ENCODE data around the gene CHPF2. TPM values are rescaled to one million over a fixed set of nuclear protein-coding genes. Genes with fewer than 3 reads are reported as not detected.

The CHPF2 gene
- total RNA-seq, 4 donors from 2014 or later: 11.1 to 16.1 (median 14.1) TPM

DNA sequence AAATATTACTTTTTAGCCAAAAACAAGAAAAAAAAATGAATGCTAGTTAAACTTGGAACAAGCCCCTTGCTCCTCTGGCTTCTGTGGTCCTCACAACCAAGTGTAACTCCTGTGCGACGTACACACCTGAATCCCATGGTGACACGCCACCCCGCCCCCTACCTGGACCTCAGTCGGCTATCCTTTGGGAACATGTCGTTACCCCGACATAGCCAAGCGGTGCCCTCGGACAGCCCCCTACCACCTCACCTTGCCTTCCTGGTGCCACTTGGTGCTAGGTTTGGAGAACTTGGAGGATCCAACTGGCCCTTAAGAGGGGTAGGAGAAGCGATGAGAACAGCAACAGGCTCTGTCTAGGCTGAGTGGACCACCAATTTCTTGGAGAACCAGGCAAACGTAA lies 28.2 kb downstream of the CHPF2 start:
- no peaks in the 10 kb centered on the region for H3K36me3 ChIP-seq
- ATAC-seq: no peak
- no peak overlapping the region for H3K27ac ChIP-seq
- no peak for TF ChIP-seq POLR2A (IDR thresholded peaks at IDR 0.05)
- TF ChIP-seq, protein P1, sequence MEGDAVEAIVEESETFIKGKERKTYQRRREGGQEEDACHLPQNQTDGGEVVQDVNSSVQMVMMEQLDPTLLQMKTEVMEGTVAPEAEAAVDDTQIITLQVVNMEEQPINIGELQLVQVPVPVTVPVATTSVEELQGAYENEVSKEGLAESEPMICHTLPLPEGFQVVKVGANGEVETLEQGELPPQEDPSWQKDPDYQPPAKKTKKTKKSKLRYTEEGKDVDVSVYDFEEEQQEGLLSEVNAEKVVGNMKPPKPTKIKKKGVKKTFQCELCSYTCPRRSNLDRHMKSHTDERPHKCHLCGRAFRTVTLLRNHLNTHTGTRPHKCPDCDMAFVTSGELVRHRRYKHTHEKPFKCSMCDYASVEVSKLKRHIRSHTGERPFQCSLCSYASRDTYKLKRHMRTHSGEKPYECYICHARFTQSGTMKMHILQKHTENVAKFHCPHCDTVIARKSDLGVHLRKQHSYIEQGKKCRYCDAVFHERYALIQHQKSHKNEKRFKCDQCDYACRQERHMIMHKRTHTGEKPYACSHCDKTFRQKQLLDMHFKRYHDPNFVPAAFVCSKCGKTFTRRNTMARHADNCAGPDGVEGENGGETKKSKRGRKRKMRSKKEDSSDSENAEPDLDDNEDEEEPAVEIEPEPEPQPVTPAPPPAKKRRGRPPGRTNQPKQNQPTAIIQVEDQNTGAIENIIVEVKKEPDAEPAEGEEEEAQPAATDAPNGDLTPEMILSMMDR (IDR thresholded peaks at IDR 0.05 in 4 of 5, conservative IDR thresholded peaks at IDR 0.05 in 1 of 5): no peak
- intact Hi-C loops (cut with DNase I; ENCODE audit: low total_unique reads): no loop called here
- no peaks in the 10 kb centered on the region for H3K9me3 ChIP-seq
- H3K27me3 ChIP-seq: peaks cover 0 to 37% (median 34%) of the 10 kb centered on the region in 3 donors
- peaks cover 0 to 4% of the 10 kb centered on the region in 2 donors for H3K4me1 ChIP-seq
- in situ Hi-C loops (cut with MboI; ENCODE audit: low sequenced_read_pairs in 4 of 4): no loop called here
- no peak overlapping the region for H3K4me3 ChIP-seq
- no peak for DNase-seq

DNA sequence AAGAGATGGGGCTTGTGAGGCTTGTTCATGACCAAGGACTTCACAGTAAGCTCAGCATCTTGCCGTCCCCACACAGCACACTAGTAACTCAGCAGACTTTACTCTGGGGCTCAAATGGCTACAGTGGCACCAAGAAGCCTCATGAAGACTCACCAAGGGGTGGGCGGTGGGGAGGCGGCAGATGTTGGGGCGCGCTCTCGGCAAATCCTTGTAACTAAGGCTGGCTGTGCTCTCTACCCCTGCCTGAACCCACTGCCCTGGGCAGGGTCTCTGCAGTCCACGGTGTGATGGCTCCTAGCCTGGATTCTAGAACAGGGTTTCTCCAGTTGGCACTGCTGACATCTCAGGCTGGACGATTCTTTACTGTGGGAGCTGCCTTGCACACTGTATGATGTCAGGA lies 28.6 kb downstream of the CHPF2 start:
- in situ Hi-C loops (cut with MboI; ENCODE audit: low sequenced_read_pairs in 4 of 4): no loop called here
- intact Hi-C loops (cut with DNase I; ENCODE audit: low total_unique reads): no loop called here
- TF ChIP-seq, protein P1 (IDR thresholded peaks at IDR 0.05 in 4 of 5, conservative IDR thresholded peaks at IDR 0.05 in 1 of 5): no peak
- TF ChIP-seq POLR2A (IDR thresholded peaks at IDR 0.05): no peak
- H3K27me3 ChIP-seq: peaks cover 0 to 37% (median 34%) of the 10 kb centered on the region in 3 donors
- H3K9me3 ChIP-seq: no peaks in the 10 kb centered on the region
- no peak overlapping the region for H3K4me3 ChIP-seq
- H3K4me1 ChIP-seq: peaks cover 0 to 4% of the 10 kb centered on the region in 2 donors
- DNase-seq (no peak), ATAC-seq (no peak)
- no peaks in the 10 kb centered on the region for H3K36me3 ChIP-seq
- H3K27ac ChIP-seq: no peak overlapping the region

DNA sequence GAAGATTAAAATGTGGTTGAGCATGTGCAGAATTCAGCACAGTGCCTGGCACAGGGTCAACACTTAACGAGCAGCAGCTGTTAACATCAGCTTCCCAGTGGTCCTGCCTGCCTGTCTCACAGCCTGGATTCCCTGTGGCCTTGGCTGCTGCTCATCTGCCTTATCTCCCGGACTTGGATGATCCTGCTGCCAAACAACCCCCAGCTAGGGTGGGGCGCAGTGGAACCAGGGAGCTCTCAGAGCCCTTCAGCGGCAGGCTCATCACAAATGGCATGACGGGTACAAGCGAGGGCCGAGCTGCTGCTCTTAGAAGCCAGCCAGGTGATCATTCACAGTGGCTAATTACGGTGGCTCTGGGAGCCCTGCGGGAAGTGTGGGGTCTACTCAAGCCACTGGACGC lies 29.2 kb downstream of the CHPF2 start:
- Histone ChIP-seq H3K4me1 (peaks cover 0 to 4% of the 10 kb centered on the region in 2 donors), H3K27ac (no peak overlapping the region), H3K36me3 (no peaks in the 10 kb centered on the region), H3K27me3 (peaks cover 0 to 37% (median 34%) of the 10 kb centered on the region in 3 donors), H3K4me3 (no peak overlapping the region), H3K9me3 (no peaks in the 10 kb centered on the region)
- intact Hi-C loops (cut with DNase I; ENCODE audit: low total_unique reads): no loop called here
- TF ChIP-seq POLR2A (IDR thresholded peaks at IDR 0.05): no peak
- TF ChIP-seq, protein P1 (IDR thresholded peaks at IDR 0.05 in 4 of 5, conservative IDR thresholded peaks at IDR 0.05 in 1 of 5): no peak
- DNase-seq (peak in 1 of 2 donors; percentile 8), ATAC-seq (no peak)
- in situ Hi-C loops (cut with MboI; ENCODE audit: low sequenced_read_pairs in 4 of 4): no loop called here

DNA sequence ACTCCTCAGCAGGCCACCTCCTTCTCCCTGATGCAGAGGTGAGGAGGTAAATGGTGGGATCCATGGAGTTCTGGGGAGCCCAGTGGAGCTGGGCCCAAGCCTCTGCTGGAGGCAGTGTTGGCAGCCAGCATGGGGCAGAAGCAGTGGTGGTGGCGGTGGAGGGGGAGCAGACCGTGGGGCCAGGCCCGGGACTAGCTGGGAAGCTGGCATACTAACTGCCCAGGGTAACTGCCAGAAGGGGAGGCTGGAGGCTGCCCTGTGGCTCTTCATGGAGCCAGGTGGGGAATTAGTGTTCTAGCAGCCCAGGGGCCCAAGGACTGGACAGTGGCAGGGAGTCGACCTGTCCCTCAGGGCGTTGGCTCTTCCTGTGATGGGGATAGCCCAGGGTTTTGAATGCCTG lies 32.3 kb downstream of the CHPF2 start:
- Histone ChIP-seq H3K27me3 (peaks cover 0 to 37% (median 34%) of the 10 kb centered on the region in 3 donors), H3K36me3 (no peaks in the 10 kb centered on the region), H3K9me3 (no peaks in the 10 kb centered on the region), H3K4me1 (no peaks in the 10 kb centered on the region), H3K27ac (no peak overlapping the region), H3K4me3 (no peak overlapping the region)
- DNase-seq (no peak), ATAC-seq (no peak)
- TF ChIP-seq POLR2A (IDR thresholded peaks at IDR 0.05): no peak
- TF ChIP-seq, protein P1 (IDR thresholded peaks at IDR 0.05 in 4 of 5, conservative IDR thresholded peaks at IDR 0.05 in 1 of 5): no peak
- in situ Hi-C loops (cut with MboI; ENCODE audit: low sequenced_read_pairs in 4 of 4) (no loop called here), intact Hi-C loops (cut with DNase I; ENCODE audit: low total_unique reads) (no loop called here)

DNA sequence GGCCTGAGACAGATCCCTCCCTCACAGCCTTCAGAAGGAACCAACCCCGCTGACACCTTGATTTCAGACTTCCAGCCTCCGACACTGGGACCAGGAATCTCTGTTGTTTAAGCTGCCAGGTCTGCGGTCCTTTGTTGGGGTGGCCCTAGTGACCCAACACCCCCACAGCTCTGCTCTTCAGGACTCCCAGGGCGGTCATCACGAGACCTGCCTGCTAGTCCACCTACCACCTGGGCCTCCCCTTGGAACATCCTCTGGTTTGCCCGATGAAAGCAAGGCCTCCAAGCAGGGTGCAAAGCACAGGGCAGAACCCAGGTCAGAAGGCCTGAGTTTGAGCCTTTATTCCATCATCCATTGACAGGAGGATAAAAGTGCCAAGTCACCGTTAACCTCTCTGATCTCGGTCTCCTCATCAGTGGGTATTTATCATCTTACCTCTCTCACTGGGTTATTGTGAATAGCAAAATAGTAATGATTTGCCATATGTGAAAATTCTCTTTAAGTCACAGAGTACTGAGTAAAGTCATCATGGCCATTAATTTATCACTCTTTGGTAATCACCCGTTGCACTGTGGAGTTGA lies 33.2 kb downstream of the CHPF2 start:
- Histone ChIP-seq H3K36me3 (no peaks in the 10 kb centered on the region), H3K27me3 (peaks cover 0 to 33% (median 32%) of the 10 kb centered on the region in 3 donors), H3K4me1 (no peaks in the 10 kb centered on the region), H3K9me3 (no peaks in the 10 kb centered on the region), H3K27ac (no peak overlapping the region), H3K4me3 (no peak overlapping the region)
- in situ Hi-C loops (cut with MboI; ENCODE audit: low sequenced_read_pairs in 4 of 4): no loop called here
- DNase-seq (no peak), ATAC-seq (no peak)
- TF ChIP-seq, protein P1 (IDR thresholded peaks at IDR 0.05 in 4 of 5, conservative IDR thresholded peaks at IDR 0.05 in 1 of 5): no peak
- TF ChIP-seq POLR2A (IDR thresholded peaks at IDR 0.05): no peak
- intact Hi-C loops (cut with DNase I; ENCODE audit: low total_unique reads): no loop called here

Data from gastrocnemius medialis (tissue), 4 donors.